ENCODE measurements around the gene FLT3.

Gene FLT3

DNA sequence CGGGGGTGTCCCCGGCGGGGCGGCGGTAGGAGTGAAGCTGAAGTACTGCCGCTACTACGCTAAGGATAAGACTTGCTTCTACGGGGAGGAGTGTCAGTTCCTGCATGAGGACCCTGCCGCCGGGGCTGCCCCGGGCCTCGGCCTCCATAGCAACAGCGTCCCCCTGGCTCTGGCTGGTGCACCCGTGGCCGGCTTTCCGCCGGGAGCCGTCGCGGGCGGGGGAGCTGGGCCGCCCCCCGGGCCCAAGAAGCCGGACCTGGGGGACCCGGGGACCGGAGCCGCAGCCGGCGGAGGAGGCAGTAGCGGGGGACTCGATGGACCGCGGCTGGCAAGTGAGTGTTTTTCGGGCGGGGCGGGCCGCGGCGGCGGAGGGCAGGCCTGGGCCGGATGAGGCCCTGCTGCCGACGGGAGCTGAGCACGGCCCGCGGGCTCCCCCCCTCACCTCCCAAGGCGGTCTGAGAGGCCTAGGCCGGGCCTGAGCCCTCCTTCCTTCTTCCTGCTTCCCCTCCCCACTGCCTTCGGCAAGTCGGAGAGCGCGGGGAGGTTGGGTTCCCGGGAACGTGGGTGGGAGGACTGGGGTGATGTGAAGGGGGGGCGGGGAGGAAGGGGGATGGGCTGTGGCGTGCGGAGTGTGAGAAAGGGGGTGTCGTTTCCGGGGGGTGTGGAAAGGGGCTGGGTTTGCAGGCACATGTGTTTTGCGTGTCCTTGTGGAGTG lies 38.5 kb upstream of the FLT3 start:
- intact Hi-C loops (cut with DNase I; ENCODE audit: low total_unique reads) = loop anchor here (10.0 kb wide), 2 partner anchors 506 to 524 kb away; no protein-coding TSS in a partner anchor
- DNase-seq = peak; percentile 84 to 87
- TF ChIP-seq, protein P1, sequence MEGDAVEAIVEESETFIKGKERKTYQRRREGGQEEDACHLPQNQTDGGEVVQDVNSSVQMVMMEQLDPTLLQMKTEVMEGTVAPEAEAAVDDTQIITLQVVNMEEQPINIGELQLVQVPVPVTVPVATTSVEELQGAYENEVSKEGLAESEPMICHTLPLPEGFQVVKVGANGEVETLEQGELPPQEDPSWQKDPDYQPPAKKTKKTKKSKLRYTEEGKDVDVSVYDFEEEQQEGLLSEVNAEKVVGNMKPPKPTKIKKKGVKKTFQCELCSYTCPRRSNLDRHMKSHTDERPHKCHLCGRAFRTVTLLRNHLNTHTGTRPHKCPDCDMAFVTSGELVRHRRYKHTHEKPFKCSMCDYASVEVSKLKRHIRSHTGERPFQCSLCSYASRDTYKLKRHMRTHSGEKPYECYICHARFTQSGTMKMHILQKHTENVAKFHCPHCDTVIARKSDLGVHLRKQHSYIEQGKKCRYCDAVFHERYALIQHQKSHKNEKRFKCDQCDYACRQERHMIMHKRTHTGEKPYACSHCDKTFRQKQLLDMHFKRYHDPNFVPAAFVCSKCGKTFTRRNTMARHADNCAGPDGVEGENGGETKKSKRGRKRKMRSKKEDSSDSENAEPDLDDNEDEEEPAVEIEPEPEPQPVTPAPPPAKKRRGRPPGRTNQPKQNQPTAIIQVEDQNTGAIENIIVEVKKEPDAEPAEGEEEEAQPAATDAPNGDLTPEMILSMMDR (IDR thresholded peaks at IDR 0.05) = no peak
- no peaks in the 10 kb centered on the region for H3K9me3 ChIP-seq
- no peaks in the 10 kb centered on the region for H3K36me3 ChIP-seq
- H3K4me3 ChIP-seq = peak overlapping the region; percentile 92 to 94
- H3K4me1 ChIP-seq = peaks cover 0 to 45% (median 11%) of the 10 kb centered on the region in 4 donors
- H3K27me3 ChIP-seq = no peaks in the 10 kb centered on the region
- peak overlapping the region; percentile 96 to 98 for H3K27ac ChIP-seq

DNA sequence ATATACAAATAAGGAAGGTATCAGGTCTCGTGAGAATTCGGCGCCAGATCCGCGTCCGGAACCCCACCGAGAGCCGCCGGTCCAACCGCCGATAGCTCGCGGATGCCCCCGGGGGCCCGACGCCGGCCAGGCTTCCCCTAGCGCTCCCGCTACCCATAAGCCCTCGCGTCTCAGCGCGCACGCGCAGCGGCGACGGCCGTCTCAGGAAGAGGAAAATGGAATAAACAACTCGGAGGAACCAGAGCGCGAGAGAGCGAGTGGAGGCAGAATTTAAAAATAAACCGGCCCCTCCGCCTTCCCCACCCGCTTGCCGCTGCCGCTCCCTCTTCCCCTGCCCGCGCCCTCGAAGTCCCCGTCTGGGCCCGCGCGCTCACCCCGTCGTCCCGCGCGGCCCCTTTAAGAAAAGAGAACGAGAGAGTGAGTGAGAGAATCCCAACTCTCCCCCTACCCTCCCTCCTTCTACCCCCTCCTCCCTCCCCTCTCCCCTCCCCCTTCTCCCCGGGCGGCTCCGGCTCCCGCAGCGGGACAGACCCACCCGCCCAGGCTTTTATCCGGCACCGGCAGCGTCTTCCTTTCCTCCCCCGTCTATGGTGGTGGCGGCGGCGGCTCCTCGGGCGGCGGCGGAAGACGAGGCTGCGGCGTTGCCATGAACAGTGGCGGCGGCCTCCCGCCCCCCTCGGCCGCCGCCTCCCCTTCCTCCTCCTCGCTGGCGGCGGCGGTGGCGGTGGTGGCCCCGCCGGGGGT lies 37.8 kb upstream of the FLT3 start, which contains the start of gene PAN3:
PAN3 (plus strand) TSS at position 534 of the 744 bp plus-strand sequence; CDS start at position 647, 113 bp downstream.
- peaks cover 0 to 40% (median 11%) of the 10 kb centered on the region in 4 donors for H3K4me1 ChIP-seq
- intact Hi-C loops (cut with DNase I; ENCODE audit: low total_unique reads) = loop anchor here (10.0 kb wide), 2 partner anchors 507 to 523 kb away; no protein-coding TSS in a partner anchor
- H3K27me3 ChIP-seq = no peaks in the 10 kb centered on the region
- TF ChIP-seq, protein P1 (IDR thresholded peaks at IDR 0.05) = no peak
- H3K9me3 ChIP-seq = no peaks in the 10 kb centered on the region
- no peaks in the 10 kb centered on the region for H3K36me3 ChIP-seq
- peak; percentile 93 to 95 for DNase-seq
- H3K4me3 ChIP-seq = peak within 1 kb of the TSS; percentile 92 to 94
- H3K27ac ChIP-seq = peak within 1 kb of the TSS; percentile 96 to 98

DNA sequence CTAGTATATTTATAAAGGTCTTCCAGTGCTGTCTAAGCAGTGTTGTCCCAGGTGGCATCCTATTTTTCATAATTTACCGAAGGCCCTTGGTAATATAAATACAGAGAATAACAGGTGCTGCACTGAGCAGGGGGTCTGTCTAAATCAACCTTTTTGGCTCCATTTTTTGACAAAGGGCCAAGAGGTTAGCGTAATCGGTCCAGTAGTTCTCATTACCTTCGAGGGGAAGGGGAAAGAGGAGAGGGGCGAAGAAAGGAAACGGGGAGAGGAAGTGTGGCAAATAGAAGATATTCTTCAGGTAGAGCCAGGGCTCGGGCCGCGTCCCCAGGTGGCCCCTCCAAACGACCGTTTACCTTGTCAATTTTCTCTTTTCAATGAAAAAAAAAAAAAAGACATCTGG lies 37.2 kb upstream of the FLT3 start:
- H3K4me1 ChIP-seq = peaks cover 0 to 34% (median 11%) of the 10 kb centered on the region in 4 donors
- no peaks in the 10 kb centered on the region for H3K27me3 ChIP-seq
- TF ChIP-seq, protein P1 (IDR thresholded peaks at IDR 0.05) = no peak
- H3K27ac ChIP-seq = peak overlapping the region; percentile 96 to 98
- peak overlapping the region; percentile 92 to 94 for H3K4me3 ChIP-seq
- no peaks in the 10 kb centered on the region for H3K9me3 ChIP-seq
- H3K36me3 ChIP-seq = no peaks in the 10 kb centered on the region
- DNase-seq = no peak
- intact Hi-C loops (cut with DNase I; ENCODE audit: low total_unique reads) = loop anchor here (10.0 kb wide), 2 partner anchors 507 to 523 kb away; no protein-coding TSS in a partner anchor

DNA sequence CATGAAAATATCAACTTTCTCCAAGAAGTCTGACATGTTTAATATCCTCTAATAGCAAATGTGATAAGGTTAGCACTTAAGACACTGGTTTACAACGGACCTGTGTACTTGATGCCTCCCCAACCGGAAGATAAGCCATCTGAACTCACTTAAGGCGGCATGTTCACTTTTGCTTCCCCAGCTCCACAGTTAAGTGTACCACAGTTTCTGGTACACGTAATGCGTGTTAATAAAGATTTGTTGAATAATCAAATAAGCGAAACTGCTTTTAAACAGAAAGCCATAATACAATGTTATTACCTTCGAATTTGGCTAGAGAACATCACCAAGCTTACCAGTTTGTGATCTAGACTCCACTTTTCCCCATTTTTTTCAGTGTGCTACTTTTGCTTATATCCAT lies 36.5 kb upstream of the FLT3 start:
- no peaks in the 10 kb centered on the region for H3K36me3 ChIP-seq
- no peaks in the 10 kb centered on the region for H3K9me3 ChIP-seq
- peaks cover 0 to 30% (median 11%) of the 10 kb centered on the region in 4 donors for H3K4me1 ChIP-seq
- peak overlapping the region; percentile 92 to 94 for H3K4me3 ChIP-seq
- TF ChIP-seq, protein P1 (IDR thresholded peaks at IDR 0.05) = no peak
- intact Hi-C loops (cut with DNase I; ENCODE audit: low total_unique reads) = loop anchor here (10.0 kb wide), 2 partner anchors 508 to 522 kb away; no protein-coding TSS in a partner anchor
- H3K27ac ChIP-seq = peak overlapping the region in 1 of 2 donors; percentile 96
- H3K27me3 ChIP-seq = no peaks in the 10 kb centered on the region
- no peak for DNase-seq

DNA sequence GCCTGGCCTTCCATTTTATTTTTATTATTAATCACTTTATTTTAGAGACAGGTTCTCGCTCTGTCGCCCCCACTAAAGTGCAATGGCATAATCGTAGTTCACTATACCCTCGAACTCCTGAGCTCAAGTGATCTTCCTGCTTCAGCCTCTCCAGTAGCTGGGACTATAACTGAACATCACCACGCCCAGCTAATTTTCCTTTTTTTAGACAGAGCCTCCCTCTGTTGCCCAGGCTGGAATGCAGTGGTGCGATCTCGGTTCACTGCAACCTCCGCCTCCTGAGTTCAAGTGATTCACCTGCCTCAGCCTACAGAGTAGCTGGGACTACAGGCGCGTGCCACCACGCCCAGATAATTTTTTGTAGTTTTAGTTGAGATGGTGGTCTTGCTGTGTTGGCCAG lies 31.3 kb upstream of the FLT3 start:
- no peaks in the 10 kb centered on the region for H3K9me3 ChIP-seq
- TF ChIP-seq, protein P1 (IDR thresholded peaks at IDR 0.05) = no peak
- H3K4me1 ChIP-seq = no peaks in the 10 kb centered on the region
- no peaks in the 10 kb centered on the region for H3K36me3 ChIP-seq
- no peak overlapping the region for H3K27ac ChIP-seq
- DNase-seq = no peak
- no peak overlapping the region for H3K4me3 ChIP-seq
- no peaks in the 10 kb centered on the region for H3K27me3 ChIP-seq
- intact Hi-C loops (cut with DNase I; ENCODE audit: low total_unique reads) = loop anchor here (10.0 kb wide), 2 partner anchors 513 to 517 kb away; no protein-coding TSS in a partner anchor
